HG02759 (cell line): ENCODE data around the gene KLF17.

Source experiments
- ATAC-seq: cut with Tn5 transposase; IDR thresholded peaks from one replicate; pipeline ENCODE4 v1.9.1; 2021; ENCODE audit warnings: mild to moderate bottlenecking, moderate library complexity; ENCODE audit not compliant: unreplicated experiment

KLF17 gene

GRCh38 chr1:44151332-44151731, 32.7 kb downstream of the KLF17 start:
- no peak for ATAC-seq

DNA sequence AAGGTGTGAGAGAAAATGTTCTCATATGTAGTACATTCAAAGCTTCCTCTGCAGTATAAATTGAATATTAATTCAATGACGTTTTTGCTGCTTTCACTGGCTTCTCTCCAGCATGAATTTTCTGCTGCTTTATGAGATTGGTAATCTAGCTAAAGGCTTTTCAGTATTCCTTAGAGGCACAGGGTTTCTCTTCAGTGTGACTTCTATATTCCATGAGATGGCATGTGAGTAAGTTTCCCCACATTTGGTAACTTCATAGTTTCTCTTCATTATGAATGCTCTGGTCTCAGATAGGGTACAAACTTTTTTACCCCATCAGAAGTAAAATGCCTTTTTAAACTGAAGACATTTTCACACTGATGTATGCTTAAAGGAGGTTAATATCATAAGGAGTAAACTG, 33.2 kb downstream of the KLF17 start:
- ATAC-seq: no peak

DNA sequence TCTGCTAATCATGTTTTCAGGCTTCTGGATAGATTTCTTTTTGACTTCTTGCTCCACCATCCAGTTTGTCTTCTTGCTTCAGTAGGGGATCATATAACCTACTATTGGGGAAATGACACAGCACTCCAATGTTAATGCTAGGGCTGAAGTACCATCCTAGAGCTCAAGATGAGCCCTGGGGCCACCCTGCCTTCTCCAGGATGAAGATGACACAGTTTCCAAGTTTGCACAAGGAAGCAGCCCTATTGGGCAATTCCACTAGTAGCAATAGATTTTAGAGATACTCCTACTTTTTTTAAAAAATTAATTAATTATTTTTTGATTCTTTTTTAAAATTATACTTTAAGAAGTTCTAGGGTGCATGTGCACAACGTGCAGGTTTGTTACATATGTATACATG, 34.1 kb downstream of the KLF17 start:
- no peak for ATAC-seq

- ATAC-seq: no peak
Measured at GRCh38 chr1:44154049-44154448, 35.4 kb downstream of the KLF17 start.

GRCh38 chr1:44157903-44158302, 39.3 kb downstream of the KLF17 start:
- ATAC-seq: no peak

DNA sequence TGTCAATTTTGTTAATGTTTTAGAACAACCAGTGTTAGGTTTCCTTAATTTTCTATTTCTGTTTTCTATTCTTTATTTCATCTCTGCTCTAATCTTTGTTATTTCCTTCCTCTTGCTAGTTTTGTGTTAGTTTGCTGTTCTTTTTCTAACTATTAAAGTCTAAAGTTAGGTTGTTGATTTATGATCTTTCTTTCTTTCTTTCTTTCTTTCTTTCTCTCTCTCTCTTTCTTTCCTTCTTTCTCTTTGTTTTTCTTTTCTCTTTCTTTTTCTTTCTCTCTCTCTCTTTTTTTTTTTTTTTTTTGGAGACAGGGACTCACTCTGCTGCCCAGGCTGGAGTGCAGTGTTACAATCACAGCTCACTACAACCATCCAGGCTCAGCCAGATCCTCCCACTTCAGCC, 40.2 kb downstream of the KLF17 start:
- no peak for ATAC-seq

- ATAC-seq: no peak
Measured at GRCh38 chr1:44161546-44161945, 42.9 kb downstream of the KLF17 start.

GRCh38 chr1:44168520-44169098, 50.0 kb downstream of the KLF17 start:
- no peak for ATAC-seq

- ATAC-seq: no peak
Measured at GRCh38 chr1:44170281-44170823, 51.7 kb downstream of the KLF17 start.

GRCh38 chr1:44174630-44175029, 56.0 kb downstream of the KLF17 start:
- no peak for ATAC-seq
